ENCODE data around the gene RHBDL1. TPM values are rescaled to one million over a fixed set of nuclear protein-coding genes. Genes with fewer than 3 reads are reported as not detected.

RHBDL1 gene
- total and polyA plus RNA-seq, 4 donors, result 0.91 to 5.4 (median 1.6) TPM

DNA sequence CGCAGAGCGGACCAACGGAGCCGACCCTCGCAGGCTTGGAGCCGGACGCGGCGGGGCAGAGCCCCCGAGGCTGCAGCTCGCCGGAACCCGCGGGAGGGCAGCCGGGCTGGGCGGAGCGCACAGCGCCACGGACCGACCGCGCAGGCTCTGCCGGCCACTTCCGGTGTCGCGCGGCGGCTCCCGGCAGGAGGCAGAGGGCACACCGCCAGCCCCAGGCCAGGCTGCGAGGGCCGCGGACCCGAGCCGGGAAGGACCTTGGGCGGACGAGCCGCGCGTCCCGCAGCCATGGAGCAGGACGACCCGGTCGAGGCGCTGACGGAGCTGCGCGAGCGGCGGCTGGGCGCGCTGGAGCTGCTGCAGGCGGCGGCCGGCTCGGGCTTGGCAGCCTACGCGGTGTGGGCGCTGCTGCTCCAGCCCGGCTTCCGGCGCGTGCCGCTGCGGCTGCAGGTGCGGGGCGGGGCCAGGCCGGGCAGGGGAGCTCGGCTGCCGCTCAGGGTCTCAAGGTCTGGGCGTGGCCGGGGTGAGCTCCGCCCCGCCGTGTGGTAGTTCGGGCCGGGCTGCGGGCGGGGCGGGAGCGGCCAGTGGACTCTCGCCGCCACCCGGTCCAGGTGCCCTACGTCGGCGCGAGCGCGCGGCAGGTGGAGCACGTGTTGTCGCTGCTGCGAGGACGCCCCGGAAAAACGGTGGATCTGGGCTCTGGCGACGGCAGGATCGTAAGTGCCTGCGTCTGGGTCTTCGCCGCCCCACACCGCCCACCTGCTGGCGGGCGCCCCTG is 45.7 kb downstream of the RHBDL1 start, which contains the start of gene ANTKMT:
ANTKMT (plus strand) TSS at position 157 of the 775 bp plus-strand sequence; CDS start at position 286, 129 bp downstream.
- H3K4me1 ChIP-seq (ENCODE audit: control insufficient read depth in 5 of 5, insufficient read depth in 5 of 5, low read length in 5 of 5), result peaks cover 0 to 25% (median 7%) of the 10 kb centered on the region in 5 donors
- H3K27me3 ChIP-seq (ENCODE audit: control insufficient read depth in 3 of 3, insufficient read depth in 3 of 3, low read length in 2 of 3), result peaks cover 0 to 6% (median under 1%) of the 10 kb centered on the region in 3 donors
- H3K9ac ChIP-seq (ENCODE audit: insufficient read depth in 1 of 2, low read length in 2 of 2), result no peak within 1 kb of the TSS
- 5 to 8% methylated on average over 65 to 106 of the region's 106 CpGs for WGBS, 2 donors
- peak within 1 kb of the TSS; percentile 88 to 91 for H3K27ac ChIP-seq (ENCODE audit: low read depth in 1 of 2, low read length in 1 of 2)
- peak; percentile 75 to 87 (median 84) for DNase-seq
- H3K4me3 ChIP-seq, result peak within 1 kb of the TSS; percentile 85
- ATAC-seq (ENCODE audit: insufficient read depth, low FRiP score), result peak; percentile 81
- TF ChIP-seq, protein P1, sequence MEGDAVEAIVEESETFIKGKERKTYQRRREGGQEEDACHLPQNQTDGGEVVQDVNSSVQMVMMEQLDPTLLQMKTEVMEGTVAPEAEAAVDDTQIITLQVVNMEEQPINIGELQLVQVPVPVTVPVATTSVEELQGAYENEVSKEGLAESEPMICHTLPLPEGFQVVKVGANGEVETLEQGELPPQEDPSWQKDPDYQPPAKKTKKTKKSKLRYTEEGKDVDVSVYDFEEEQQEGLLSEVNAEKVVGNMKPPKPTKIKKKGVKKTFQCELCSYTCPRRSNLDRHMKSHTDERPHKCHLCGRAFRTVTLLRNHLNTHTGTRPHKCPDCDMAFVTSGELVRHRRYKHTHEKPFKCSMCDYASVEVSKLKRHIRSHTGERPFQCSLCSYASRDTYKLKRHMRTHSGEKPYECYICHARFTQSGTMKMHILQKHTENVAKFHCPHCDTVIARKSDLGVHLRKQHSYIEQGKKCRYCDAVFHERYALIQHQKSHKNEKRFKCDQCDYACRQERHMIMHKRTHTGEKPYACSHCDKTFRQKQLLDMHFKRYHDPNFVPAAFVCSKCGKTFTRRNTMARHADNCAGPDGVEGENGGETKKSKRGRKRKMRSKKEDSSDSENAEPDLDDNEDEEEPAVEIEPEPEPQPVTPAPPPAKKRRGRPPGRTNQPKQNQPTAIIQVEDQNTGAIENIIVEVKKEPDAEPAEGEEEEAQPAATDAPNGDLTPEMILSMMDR (IDR thresholded peaks at IDR 0.05; ENCODE audit: control extremely low read depth, extremely low read depth), result peak; percentile 2
- no peaks in the 10 kb centered on the region for H3K36me3 ChIP-seq (ENCODE audit: control insufficient read depth in 4 of 4, insufficient read depth in 4 of 4, low read length in 4 of 4)
- no peaks in the 10 kb centered on the region for H3K9me3 ChIP-seq (ENCODE audit: control insufficient read depth in 4 of 4, insufficient read depth in 3 of 4, low read length in 3 of 4)

DNA sequence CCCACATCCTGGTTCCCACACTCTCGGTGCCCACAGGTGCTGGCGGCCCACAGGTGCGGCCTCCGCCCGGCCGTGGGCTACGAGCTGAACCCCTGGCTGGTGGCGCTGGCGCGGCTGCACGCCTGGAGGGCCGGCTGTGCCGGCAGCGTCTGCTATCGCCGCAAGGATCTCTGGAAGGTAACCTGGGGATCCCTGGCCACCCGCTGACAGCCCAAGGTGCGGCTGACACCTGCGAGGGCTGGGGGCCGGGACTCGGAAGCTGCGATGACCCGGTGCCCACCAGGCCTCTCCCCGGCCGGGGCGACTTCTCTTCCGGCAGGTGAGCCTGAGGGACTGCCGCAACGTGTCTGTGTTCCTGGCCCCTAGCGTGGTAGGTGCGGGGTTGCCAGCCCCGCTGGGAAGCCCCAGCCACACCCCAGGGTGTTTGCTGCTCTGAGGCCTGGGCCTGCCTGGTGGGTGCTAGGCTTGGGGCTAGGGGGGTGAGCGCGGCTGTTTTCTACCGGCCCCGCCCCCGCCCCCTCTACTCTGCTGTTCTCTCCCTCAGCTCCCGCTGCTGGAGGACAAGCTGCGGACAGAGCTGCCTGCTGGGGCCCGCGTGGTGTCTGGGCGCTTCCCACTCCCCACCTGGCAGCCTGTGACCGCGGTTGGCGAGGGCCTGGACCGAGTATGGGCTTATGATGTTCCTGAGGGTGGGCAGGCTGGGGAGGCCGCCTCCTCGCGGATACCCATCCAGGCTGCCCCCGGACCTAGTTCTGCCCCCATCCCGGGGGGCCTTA is 46.5 kb downstream of the RHBDL1 start:
- Histone ChIP-seq H3K9ac (ENCODE audit: insufficient read depth in 1 of 2, low read length in 2 of 2) (no peak overlapping the region), H3K27me3 (ENCODE audit: control insufficient read depth in 3 of 3, insufficient read depth in 3 of 3, low read length in 2 of 3) (peaks cover 0 to 3% (median 0%) of the 10 kb centered on the region in 3 donors), H3K4me1 (ENCODE audit: control insufficient read depth in 5 of 5, insufficient read depth in 5 of 5, low read length in 5 of 5) (peaks cover 0 to 17% (median 5%) of the 10 kb centered on the region in 5 donors), H3K9me3 (ENCODE audit: control insufficient read depth in 4 of 4, insufficient read depth in 3 of 4, low read length in 3 of 4) (no peaks in the 10 kb centered on the region), H3K27ac (ENCODE audit: low read depth in 1 of 2, low read length in 1 of 2) (no peak overlapping the region), H3K4me3 (no peak overlapping the region), H3K36me3 (ENCODE audit: control insufficient read depth in 4 of 4, insufficient read depth in 4 of 4, low read length in 4 of 4) (no peaks in the 10 kb centered on the region)
- 86% methylated on average over 51 of the region's 51 CpGs for WGBS, 2 donors
- DNase-seq (no peak), ATAC-seq (ENCODE audit: insufficient read depth, low FRiP score) (no peak)
- TF ChIP-seq, protein P1 (IDR thresholded peaks at IDR 0.05; ENCODE audit: control extremely low read depth, extremely low read depth), result no peak

- no peak for ATAC-seq (ENCODE audit: insufficient read depth, low FRiP score)
- no peaks in the 10 kb centered on the region for H3K9me3 ChIP-seq (ENCODE audit: control insufficient read depth in 4 of 4, insufficient read depth in 3 of 4, low read length in 3 of 4)
- H3K4me3 ChIP-seq, result no peak overlapping the region
- WGBS, 2 donors, result 90 to 92% methylated on average over 21 to 24 of the region's 24 CpGs
- H3K36me3 ChIP-seq (ENCODE audit: control insufficient read depth in 4 of 4, insufficient read depth in 4 of 4, low read length in 4 of 4), result no peaks in the 10 kb centered on the region
- H3K27ac ChIP-seq (ENCODE audit: low read depth in 1 of 2, low read length in 1 of 2), result no peak overlapping the region
- no peak for DNase-seq
- TF ChIP-seq, protein P1 (IDR thresholded peaks at IDR 0.05; ENCODE audit: control extremely low read depth, extremely low read depth), result no peak
- H3K4me1 ChIP-seq (ENCODE audit: control insufficient read depth in 5 of 5, insufficient read depth in 5 of 5, low read length in 5 of 5), result peaks cover 0 to 23% (median 5%) of the 10 kb centered on the region in 5 donors
- H3K27me3 ChIP-seq (ENCODE audit: control insufficient read depth in 3 of 3, insufficient read depth in 3 of 3, low read length in 2 of 3), result peaks cover 0 to 7% (median 4%) of the 10 kb centered on the region in 3 donors
- no peak overlapping the region for H3K9ac ChIP-seq (ENCODE audit: insufficient read depth in 1 of 2, low read length in 2 of 2)
Measured at GRCh38 chr16:722835-723633, 47.6 kb downstream of the RHBDL1 start.

Data from lung (tissue), 12 donors.